Loucy (cell line): ENCODE measurements around the gene PFDN4.

Experiments used
- H2AFZ ChIP-seq: fragments of 200-600 bp; sonication (generic); 2 replicates; pipeline ENCODE4 v1.6.0; 2016; ENCODE audit warnings: antibody characterized with exemption, mild to moderate bottlenecking, low read length, moderate library complexity
- H3F3A ChIP-seq: fragments of 200-600 bp; 2 replicates; pipeline ENCODE4 v1.6.0; 2016; ENCODE audit warnings: antibody characterized with exemption, low read depth, mild to moderate bottlenecking
- H3K27me3 ChIP-seq: fragments of 200-600 bp; sonication (generic); 2 replicates; pipeline ENCODE4 v1.6.1; 2014; ENCODE audit warnings: low read length, mild to moderate bottlenecking; ENCODE audit not compliant: insufficient read depth, poor library complexity, severe bottlenecking
- H3K36me3 ChIP-seq: fragments of 200-600 bp; sonication (generic); 2 replicates; pipeline ENCODE4 v1.6.1; 2016; ENCODE audit warnings: low read length; ENCODE audit not compliant: insufficient read depth
- H3K4me1 ChIP-seq: fragments of 200-600 bp; sonication (generic); 2 replicates; pipeline ENCODE4 v1.5.1; 2014; ENCODE audit warnings: low read length, mild to moderate bottlenecking; ENCODE audit not compliant: insufficient read depth, poor library complexity, severe bottlenecking
- H3K4me2 ChIP-seq: fragments of 200-600 bp; sonication (generic); 2 replicates; pipeline ENCODE4 v1.6.0; 2014; ENCODE audit warnings: antibody characterized with exemption, low read length, low read depth, mild to moderate bottlenecking; ENCODE audit not compliant: poor library complexity, severe bottlenecking
- H3K4me3 ChIP-seq: fragments of 200-600 bp; sonication (generic); 2 replicates; pipeline ENCODE4 v1.5.1; 2014; ENCODE audit warnings: low read length, mild to moderate bottlenecking, mixed read lengths; ENCODE audit not compliant: poor library complexity, severe bottlenecking
- H3K79me2 ChIP-seq: fragments of 200-600 bp; sonication (generic); 2 replicates; pipeline ENCODE4 v1.6.1; 2014; ENCODE audit warnings: low read length; ENCODE audit not compliant: insufficient read depth
- H3K9ac ChIP-seq: fragments of 200-600 bp; sonication (generic); 2 replicates; pipeline ENCODE4 v1.6.0; 2014; ENCODE audit warnings: mild to moderate bottlenecking, low read depth, low read length, moderate library complexity; ENCODE audit not compliant: poor library complexity, severe bottlenecking
- H3K9me2 ChIP-seq: fragments of 200-600 bp; sonication (generic); replicated peaks from 2 replicates; pipeline ENCODE4 v1.6.1; 2016; ENCODE audit warnings: low read depth, low read length, mixed read lengths
- H3K9me3 ChIP-seq: fragments of 200-600 bp; sonication (generic); 2 replicates; pipeline ENCODE4 v1.6.1; 2014; ENCODE audit warnings: mild to moderate bottlenecking, antibody characterized with exemption, low read length, low read depth; ENCODE audit not compliant: insufficient read depth
- H4K20me1 ChIP-seq: fragments of 200-600 bp; sonication (generic); 2 replicates; pipeline ENCODE4 v1.6.0; 2014; ENCODE audit warnings: antibody characterized with exemption, low read length, mild to moderate bottlenecking; ENCODE audit not compliant: insufficient read depth, poor library complexity, severe bottlenecking
- CTCF ChIP-seq: fragments of 200-600 bp; sonication (generic); conservative IDR thresholded peaks from 2 replicates; pipeline ENCODE4 v1.5.1; 2014; ENCODE audit warnings: mild to moderate bottlenecking, antibody characterized with exemption, low read length
- EZH2phosphoT487 ChIP-seq: fragments of 200-600 bp; IDR thresholded peaks from 2 replicates; pipeline ENCODE4 v1.6.1; 2018; ENCODE audit warnings: antibody characterized with exemption, mild to moderate bottlenecking, moderate library complexity, borderline replicate concordance

Gene PFDN4

GRCh38 chr20:54266844-54267243 is 59.0 kb downstream of the PFDN4 start:
- H3K9me3 ChIP-seq: no peaks in the 10 kb centered on the region
- no peak overlapping the region for H3K9ac ChIP-seq
- no peaks in the 10 kb centered on the region for H4K20me1 ChIP-seq
- no peaks in the 10 kb centered on the region for H3K4me1 ChIP-seq
- no peaks in the 10 kb centered on the region for H3K27me3 ChIP-seq
- TF ChIP-seq CTCF (no peak), EZH2phosphoT487 (no peak)
- H3K9me2 ChIP-seq: no peaks in the 10 kb centered on the region
- H3F3A ChIP-seq: no peaks in the 10 kb centered on the region
- no peaks in the 10 kb centered on the region for H3K36me3 ChIP-seq
- H3K4me2 ChIP-seq: no peak overlapping the region
- H2AFZ ChIP-seq: no peak overlapping the region
- H3K79me2 ChIP-seq: no peaks in the 10 kb centered on the region
- H3K4me3 ChIP-seq: no peak overlapping the region

- no peaks in the 10 kb centered on the region for H3F3A ChIP-seq
- no peak for TF ChIP-seq EZH2phosphoT487
- TF ChIP-seq CTCF: no peak
- no peaks in the 10 kb centered on the region for H3K27me3 ChIP-seq
- H4K20me1 ChIP-seq: no peaks in the 10 kb centered on the region
- H3K9me2 ChIP-seq: no peaks in the 10 kb centered on the region
- no peaks in the 10 kb centered on the region for H3K4me1 ChIP-seq
- H3K4me2 ChIP-seq: no peak overlapping the region
- H3K9ac ChIP-seq: no peak overlapping the region
- no peak overlapping the region for H2AFZ ChIP-seq
- H3K4me3 ChIP-seq: no peak overlapping the region
- H3K79me2 ChIP-seq: no peaks in the 10 kb centered on the region
- H3K9me3 ChIP-seq: no peaks in the 10 kb centered on the region
- H3K36me3 ChIP-seq: no peaks in the 10 kb centered on the region
Observed at GRCh38 chr20:54267483-54268003, 59.7 kb downstream of the PFDN4 start.

- Histone ChIP-seq H3K9me2 (no peaks in the 10 kb centered on the region), H3K9me3 (no peaks in the 10 kb centered on the region), H3K79me2 (no peaks in the 10 kb centered on the region), H3K4me1 (no peaks in the 10 kb centered on the region), H2AFZ (no peak overlapping the region), H3K4me2 (no peak overlapping the region), H3K9ac (no peak overlapping the region), H3K27me3 (no peaks in the 10 kb centered on the region), H4K20me1 (no peaks in the 10 kb centered on the region), H3K4me3 (no peak overlapping the region), H3K36me3 (no peaks in the 10 kb centered on the region), H3F3A (no peaks in the 10 kb centered on the region)
- TF ChIP-seq EZH2phosphoT487 (no peak), CTCF (no peak)
Observed at GRCh38 chr20:54268941-54269340, 61.1 kb downstream of the PFDN4 start.
